Activated CD8-positive, alpha-beta T cell treated with anti-CD3 and anti-CD28 coated beads for 36 hours (primary cell): ENCODE measurements around the gene MALAT1. TPM values are rescaled to one million over a fixed set of nuclear protein-coding genes. Genes with fewer than 3 reads are reported as not detected.
A peak's percentile ranks its signal among the peaks of the same experiment; 100 is the strongest.

Experiments
- ATAC-seq: fragments of 200-7000 bp; cut with Tn5 transposase; one replicate; pipeline ENCODE4 v1.10.0; 2021; ENCODE audit warnings: mild to moderate bottlenecking, moderate library complexity
- CTCF ChIA-PET: fragments of 350-600 bp; sonication (Branson Sonifier 250); formaldehyde crosslinking; loops from one replicate; lab custom pipeline; 2021; ENCODE audit warnings: antibody characterized with exemption; lab: Charles Lee
- POLR2A ChIA-PET: fragments of 350-600 bp; sonication (Branson Sonifier 250); formaldehyde crosslinking; loops from one replicate; lab custom pipeline; 2021; ENCODE audit warnings: antibody characterized with exemption; lab: Charles Lee
- DNase-seq: peaks from one replicate; pipeline ENCODE4 v3.0.0-alpha.2; 2020
- H3K27ac Mint-ChIP-seq: one replicate; pipeline ENCODE4 v1.8.0; 2021; ENCODE audit warnings: mild to moderate bottlenecking, mixed read lengths
- H3K27me3 Mint-ChIP-seq: one replicate; pipeline ENCODE4 v1.8.0; 2021; ENCODE audit warnings: mixed read lengths
- H3K36me3 Mint-ChIP-seq: one replicate; pipeline ENCODE4 v1.8.0; 2021; ENCODE audit warnings: low read depth, mixed read lengths
- H3K4me1 Mint-ChIP-seq: one replicate; pipeline ENCODE4 v1.8.0; 2021; ENCODE audit warnings: low read depth, mixed read lengths
- H3K4me3 Mint-ChIP-seq: one replicate; pipeline ENCODE4 v1.8.0; 2021; ENCODE audit warnings: mild to moderate bottlenecking, moderate library complexity, mixed read lengths
- H3K9me3 Mint-ChIP-seq: one replicate; pipeline ENCODE4 v1.8.0; 2021; ENCODE audit warnings: mixed read lengths
- CTCF ChIP-seq: fragments of 200-600 bp; IDR thresholded peaks from one replicate; pipeline ENCODE4 v1.8.0; 2022; ENCODE audit warnings: antibody characterized with exemption, mild to moderate bottlenecking
- intact Hi-C: fragments of 100-400 bp; cut with micrococcal nuclease; formaldehyde crosslinking; loops from one replicate; pipeline ENCODE4 v1.10.0; 2022
- total RNA-seq, 2 experiments: library from RNA; stranded (reverse); gene quantifications; one replicate each; pipeline ENCODE4 v1.2.3, GENCODE V29; 2021

The MALAT1 gene
- total RNA-seq, 2 experiments from 2014 or later: 3,856 to 3,869 TPM

- DNase-seq (no peak), ATAC-seq (no peak)
- Mint-ChIP-seq H3K4me3 (no peak overlapping the region), H3K27ac (peak overlapping the region; percentile 99), H3K27me3 (no peaks in the 10 kb centered on the region), H3K36me3 (peaks cover 13% of the 10 kb centered on the region), H3K4me1 (peaks cover 26% of the 10 kb centered on the region), H3K9me3 (no peaks in the 10 kb centered on the region)
- ChIA-PET POLR2A (interaction anchor here (1.6 to 15.0 kb wide), 3 partner anchors 28 to 51 kb away, joined by 4 to 687 read pairs (median 391); partner anchors contain the start of genes MALAT1 and NEAT1), CTCF (interaction anchor here (1.3 to 3.6 kb wide), 2 partner anchors 15 to 144 kb away, joined by 4 to 10 read pairs; no protein-coding TSS in a partner anchor)
- intact Hi-C loops: loop anchor here (5.0 kb wide), 1 partner anchor 34 kb away; no protein-coding TSS in a partner anchor
- TF ChIP-seq CTCF: no peak
Observed at GRCh38 chr11:65473278-65473860, 25.5 kb upstream of the MALAT1 start.

DNA sequence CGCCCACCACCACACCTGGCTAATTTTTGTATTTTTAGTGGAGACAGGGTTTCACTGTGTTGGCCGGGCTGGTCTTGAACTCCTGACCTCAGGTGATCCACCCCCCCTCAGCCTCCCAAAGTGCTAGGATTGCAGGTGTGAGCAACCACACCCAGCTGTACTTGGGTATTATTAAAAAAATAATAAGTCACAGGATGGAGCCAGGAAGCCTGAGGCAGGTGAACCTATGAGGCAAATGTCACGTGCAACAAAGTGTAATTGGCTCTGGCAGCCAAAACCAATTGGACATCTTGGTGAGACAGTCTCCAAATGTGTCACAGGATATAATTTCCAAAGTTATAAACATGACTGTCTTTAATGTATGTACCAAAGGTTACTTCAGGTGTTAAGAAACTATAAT is 24.0 kb upstream of the MALAT1 start:
- no peaks in the 10 kb centered on the region for H3K27me3 Mint-ChIP-seq
- peaks cover 13% of the 10 kb centered on the region for H3K36me3 Mint-ChIP-seq
- intact Hi-C loops: loop anchor here (5.0 kb wide), 1 partner anchor 32 kb away; no protein-coding TSS in a partner anchor
- POLR2A ChIA-PET: interaction anchor here (0.9 to 15.0 kb wide), 5 partner anchors 15 to 52 kb away, joined by 3 to 687 read pairs (median 94); partner anchors contain the start of genes MALAT1 and NEAT1
- TF ChIP-seq CTCF: no peak
- DNase-seq (no peak), ATAC-seq (no peak)
- H3K27ac Mint-ChIP-seq: peak overlapping the region; percentile 59
- CTCF ChIA-PET: interaction anchor here (0.7 to 5.7 kb wide), 2 partner anchors 9 to 57 kb away, joined by 3 to 34 read pairs; no protein-coding TSS in a partner anchor
- no peaks in the 10 kb centered on the region for H3K9me3 Mint-ChIP-seq
- peaks cover 24% of the 10 kb centered on the region for H3K4me1 Mint-ChIP-seq
- peak overlapping the region; percentile 49 for H3K4me3 Mint-ChIP-seq

- Mint-ChIP-seq H3K36me3 (peaks cover 13% of the 10 kb centered on the region), H3K4me3 (peak overlapping the region; percentile 96), H3K27me3 (no peaks in the 10 kb centered on the region), H3K9me3 (no peaks in the 10 kb centered on the region), H3K27ac (peak overlapping the region; percentile 100), H3K4me1 (peaks cover 13% of the 10 kb centered on the region)
- intact Hi-C loops: no loop called here
- DNase-seq (no peak), ATAC-seq (no peak)
- POLR2A ChIA-PET: interaction anchor here (1.0 to 15.0 kb wide), 10 partner anchors 11 to 99 kb away, joined by 3 to 687 read pairs (median 4); partner anchors contain the start of genes EHBP1L1, MALAT1, NEAT1 and SCYL1
- CTCF ChIA-PET: interaction anchor here (1.0 to 5.7 kb wide), 9 partner anchors 11 to 162 kb away, joined by 3 to 34 read pairs (median 5); partner anchors contain the start of gene CDC42EP2
- TF ChIP-seq CTCF: no peak
Observed at GRCh38 chr11:65476632-65477148, 22.2 kb upstream of the MALAT1 start.

- H3K36me3 Mint-ChIP-seq: peaks cover 13% of the 10 kb centered on the region
- no peaks in the 10 kb centered on the region for H3K9me3 Mint-ChIP-seq
- TF ChIP-seq CTCF: no peak
- peaks cover 8% of the 10 kb centered on the region for H3K4me1 Mint-ChIP-seq
- DNase-seq (peak; percentile 94), ATAC-seq (peak; percentile 85)
- peak overlapping the region; percentile 100 for H3K27ac Mint-ChIP-seq
- H3K4me3 Mint-ChIP-seq: peak overlapping the region; percentile 96
- ChIA-PET POLR2A (interaction anchor here (1.0 to 15.0 kb wide), 13 partner anchors 11 to 215 kb away, joined by 3 to 687 read pairs (median 4); partner anchors contain the start of genes EHBP1L1, MALAT1, NEAT1 and POLA2), CTCF (interaction anchor here (1.0 to 5.7 kb wide), 8 partner anchors 11 to 59 kb away, joined by 3 to 34 read pairs (median 9); no protein-coding TSS in a partner anchor)
- no peaks in the 10 kb centered on the region for H3K27me3 Mint-ChIP-seq
- intact Hi-C loops: no loop called here
Observed at GRCh38 chr11:65477149-65477965, 21.5 kb upstream of the MALAT1 start.
